ENCODE data around the gene AGPAT3. TPM values are rescaled to one million over a fixed set of nuclear protein-coding genes. Genes with fewer than 3 reads are reported as not detected.

The AGPAT3 gene
- total and polyA plus RNA-seq, 10 of the 15 experiments (the other 5 are each of a cell fraction or from before 2014, with no cell fraction given), result 1.2 to 110 (median 30.8) TPM

DNA sequence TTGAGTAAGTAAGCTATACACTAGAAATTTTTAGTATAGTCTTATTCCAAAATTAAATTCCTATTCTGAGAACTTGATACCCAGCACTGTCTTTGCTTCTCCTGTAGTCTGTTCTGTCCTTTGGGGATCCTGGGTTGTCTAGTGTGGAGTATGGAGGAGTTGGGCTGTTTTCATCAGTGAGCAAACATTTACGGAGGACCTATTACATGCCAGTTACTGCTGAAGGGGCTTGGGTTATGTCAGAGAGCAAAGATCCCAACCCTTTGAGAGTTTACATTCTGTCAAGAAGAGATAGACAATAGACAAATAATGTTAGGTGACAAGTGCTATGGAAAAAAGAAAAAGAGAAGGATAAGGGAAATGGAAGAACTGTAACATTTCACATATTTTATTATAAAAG is 156.0 kb downstream of the AGPAT3 start:
- H3K9ac ChIP-seq (ENCODE audit: control insufficient read depth, insufficient read depth, low read length), result no peak overlapping the region
- FAIRE-seq, result no peak
- H3K4me3 ChIP-seq, result no peak overlapping the region
- H3K27ac ChIP-seq (ENCODE audit: control insufficient read depth, insufficient read depth), result no peak overlapping the region
- in situ Hi-C loops (cut with MboI) (no loop called here), intact Hi-C loops (cut with micrococcal nuclease; ENCODE audit: unreplicated experiment) (no loop called here)
- no peak overlapping the region for H3K4me2 ChIP-seq (ENCODE audit: control insufficient read depth, insufficient read depth)
- no peak for ATAC-seq
- BruUV-seq (replicated peaks), result TSS peak; percentile 7
- DNase-seq (ENCODE audit: low read depth, low spot score), result no peak
- POLR2A ChIA-PET, result interaction anchor here (0.9 to 1.9 kb wide), 2 partner anchors 9 to 102 kb away, joined by 3 to 5 read pairs; partner anchors contain the start of gene TRAPPC10
- H3K36me3 ChIP-seq (ENCODE audit: control insufficient read depth in 2 of 2, insufficient read depth in 2 of 2, low read length in 1 of 2), result no peaks in the 10 kb centered on the region; a peak in 1 of 4 replicates
- H3K79me2 ChIP-seq (ENCODE audit: control insufficient read depth, insufficient read depth, low read length), result peaks cover 92% of the 10 kb centered on the region
- RAD21 ChIA-PET (ENCODE audit: unreplicated experiment), result no interaction called here
- peaks cover 20% of the 10 kb centered on the region for H3K4me1 ChIP-seq (ENCODE audit: control insufficient read depth, insufficient read depth, low read length)
- no peaks in the 10 kb centered on the region; the same call in 1 of the 2 replicates for H4K20me1 ChIP-seq (ENCODE audit: control insufficient read depth, insufficient read depth)
- H3K27me3 ChIP-seq (replicated peaks in 1 of 2; ENCODE audit: control insufficient read depth in 2 of 2, insufficient read depth in 2 of 2, low read length in 1 of 2), result no peaks in the 10 kb centered on the region
- H2AFZ ChIP-seq (ENCODE audit: control insufficient read depth, low read depth, low read length), result no peak overlapping the region
- SMC1A ChIA-PET (ENCODE audit: uncharacterized antibody, unreplicated experiment), result interaction anchor here (0.6 to 1.6 kb wide), 3 partner anchors 15 to 241 kb away, joined by 3 to 4 read pairs (median 3); no protein-coding TSS in a partner anchor
- CTCF ChIA-PET, result interaction anchor here (1.3 kb wide), 1 partner anchor 8 kb away, joined by 7 read pairs; no protein-coding TSS in a partner anchor
- no peaks in the 10 kb centered on the region for H3K9me3 ChIP-seq (replicated peaks; ENCODE audit: control insufficient read depth, insufficient read depth, low read length)
- 45% methylated on average over 1 of the region's 1 CpG for WGBS (ENCODE audit: insufficient coverage, insufficient replicate concordance, low lambda C conversion rate, missing lambda C conversion rate)
- TF ChIP-seq, protein P1, sequence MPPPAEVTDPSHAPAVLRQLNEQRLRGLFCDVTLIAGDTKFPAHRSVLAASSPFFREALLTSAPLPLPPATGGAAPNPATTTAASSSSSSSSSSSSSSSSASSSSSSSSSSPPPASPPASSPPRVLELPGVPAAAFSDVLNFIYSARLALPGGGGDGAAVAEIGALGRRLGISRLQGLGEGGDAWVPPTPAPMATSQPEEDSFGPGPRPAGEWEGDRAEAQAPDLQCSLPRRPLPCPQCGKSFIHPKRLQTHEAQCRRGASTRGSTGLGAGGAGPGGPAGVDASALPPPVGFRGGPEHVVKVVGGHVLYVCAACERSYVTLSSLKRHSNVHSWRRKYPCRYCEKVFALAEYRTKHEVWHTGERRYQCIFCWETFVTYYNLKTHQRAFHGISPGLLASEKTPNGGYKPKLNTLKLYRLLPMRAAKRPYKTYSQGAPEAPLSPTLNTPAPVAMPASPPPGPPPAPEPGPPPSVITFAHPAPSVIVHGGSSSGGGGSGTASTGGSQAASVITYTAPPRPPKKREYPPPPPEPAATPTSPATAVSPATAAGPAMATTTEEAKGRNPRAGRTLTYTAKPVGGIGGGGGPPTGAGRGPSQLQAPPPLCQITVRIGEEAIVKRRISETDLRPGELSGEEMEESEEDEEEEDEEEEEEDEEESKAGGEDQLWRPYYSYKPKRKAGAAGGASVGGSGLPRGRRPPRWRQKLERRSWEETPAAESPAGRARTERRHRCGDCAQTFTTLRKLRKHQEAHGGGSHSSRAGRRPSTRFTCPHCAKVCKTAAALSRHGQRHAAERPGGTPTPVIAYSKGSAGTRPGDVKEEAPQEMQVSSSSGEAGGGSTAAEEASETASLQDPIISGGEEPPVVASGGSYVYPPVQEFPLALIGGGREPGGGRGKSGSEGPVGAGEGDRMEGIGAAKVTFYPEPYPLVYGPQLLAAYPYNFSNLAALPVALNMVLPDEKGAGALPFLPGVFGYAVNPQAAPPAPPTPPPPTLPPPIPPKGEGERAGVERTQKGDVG (CRISPR knock-in tag; IDR thresholded peaks at IDR 0.05), result no peak
- TF ChIP-seq HDGF (IDR thresholded peaks at IDR 0.05) (no peak), HCFC1 (IDR thresholded peaks at IDR 0.05; ENCODE audit: low read length) (no peak), CREM (IDR thresholded peaks at IDR 0.05; ENCODE audit: low read depth) (no peak), EED (IDR thresholded peaks at IDR 0.05; ENCODE audit: low read depth) (no peak)
- TF ChIP-seq, protein P2, sequence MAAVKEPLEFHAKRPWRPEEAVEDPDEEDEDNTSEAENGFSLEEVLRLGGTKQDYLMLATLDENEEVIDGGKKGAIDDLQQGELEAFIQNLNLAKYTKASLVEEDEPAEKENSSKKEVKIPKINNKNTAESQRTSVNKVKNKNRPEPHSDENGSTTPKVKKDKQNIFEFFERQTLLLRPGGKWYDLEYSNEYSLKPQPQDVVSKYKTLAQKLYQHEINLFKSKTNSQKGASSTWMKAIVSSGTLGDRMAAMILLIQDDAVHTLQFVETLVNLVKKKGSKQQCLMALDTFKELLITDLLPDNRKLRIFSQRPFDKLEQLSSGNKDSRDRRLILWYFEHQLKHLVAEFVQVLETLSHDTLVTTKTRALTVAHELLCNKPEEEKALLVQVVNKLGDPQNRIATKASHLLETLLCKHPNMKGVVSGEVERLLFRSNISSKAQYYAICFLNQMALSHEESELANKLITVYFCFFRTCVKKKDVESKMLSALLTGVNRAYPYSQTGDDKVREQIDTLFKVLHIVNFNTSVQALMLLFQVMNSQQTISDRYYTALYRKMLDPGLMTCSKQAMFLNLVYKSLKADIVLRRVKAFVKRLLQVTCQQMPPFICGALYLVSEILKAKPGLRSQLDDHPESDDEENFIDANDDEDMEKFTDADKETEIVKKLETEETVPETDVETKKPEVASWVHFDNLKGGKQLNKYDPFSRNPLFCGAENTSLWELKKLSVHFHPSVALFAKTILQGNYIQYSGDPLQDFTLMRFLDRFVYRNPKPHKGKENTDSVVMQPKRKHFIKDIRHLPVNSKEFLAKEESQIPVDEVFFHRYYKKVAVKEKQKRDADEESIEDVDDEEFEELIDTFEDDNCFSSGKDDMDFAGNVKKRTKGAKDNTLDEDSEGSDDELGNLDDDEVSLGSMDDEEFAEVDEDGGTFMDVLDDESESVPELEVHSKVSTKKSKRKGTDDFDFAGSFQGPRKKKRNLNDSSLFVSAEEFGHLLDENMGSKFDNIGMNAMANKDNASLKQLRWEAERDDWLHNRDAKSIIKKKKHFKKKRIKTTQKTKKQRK (IDR thresholded peaks at IDR 0.05; ENCODE audit: low read depth, low read length), result no peak
- TF ChIP-seq, protein P3, sequence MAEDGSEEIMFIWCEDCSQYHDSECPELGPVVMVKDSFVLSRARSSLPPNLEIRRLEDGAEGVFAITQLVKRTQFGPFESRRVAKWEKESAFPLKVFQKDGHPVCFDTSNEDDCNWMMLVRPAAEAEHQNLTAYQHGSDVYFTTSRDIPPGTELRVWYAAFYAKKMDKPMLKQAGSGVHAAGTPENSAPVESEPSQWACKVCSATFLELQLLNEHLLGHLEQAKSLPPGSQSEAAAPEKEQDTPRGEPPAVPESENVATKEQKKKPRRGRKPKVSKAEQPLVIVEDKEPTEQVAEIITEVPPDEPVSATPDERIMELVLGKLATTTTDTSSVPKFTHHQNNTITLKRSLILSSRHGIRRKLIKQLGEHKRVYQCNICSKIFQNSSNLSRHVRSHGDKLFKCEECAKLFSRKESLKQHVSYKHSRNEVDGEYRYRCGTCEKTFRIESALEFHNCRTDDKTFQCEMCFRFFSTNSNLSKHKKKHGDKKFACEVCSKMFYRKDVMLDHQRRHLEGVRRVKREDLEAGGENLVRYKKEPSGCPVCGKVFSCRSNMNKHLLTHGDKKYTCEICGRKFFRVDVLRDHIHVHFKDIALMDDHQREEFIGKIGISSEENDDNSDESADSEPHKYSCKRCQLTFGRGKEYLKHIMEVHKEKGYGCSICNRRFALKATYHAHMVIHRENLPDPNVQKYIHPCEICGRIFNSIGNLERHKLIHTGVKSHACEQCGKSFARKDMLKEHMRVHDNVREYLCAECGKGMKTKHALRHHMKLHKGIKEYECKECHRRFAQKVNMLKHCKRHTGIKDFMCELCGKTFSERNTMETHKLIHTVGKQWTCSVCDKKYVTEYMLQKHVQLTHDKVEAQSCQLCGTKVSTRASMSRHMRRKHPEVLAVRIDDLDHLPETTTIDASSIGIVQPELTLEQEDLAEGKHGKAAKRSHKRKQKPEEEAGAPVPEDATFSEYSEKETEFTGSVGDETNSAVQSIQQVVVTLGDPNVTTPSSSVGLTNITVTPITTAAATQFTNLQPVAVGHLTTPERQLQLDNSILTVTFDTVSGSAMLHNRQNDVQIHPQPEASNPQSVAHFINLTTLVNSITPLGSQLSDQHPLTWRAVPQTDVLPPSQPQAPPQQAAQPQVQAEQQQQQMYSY (CRISPR knock-in tag; IDR thresholded peaks at IDR 0.05), result no peak
- TF ChIP-seq, protein P4, sequence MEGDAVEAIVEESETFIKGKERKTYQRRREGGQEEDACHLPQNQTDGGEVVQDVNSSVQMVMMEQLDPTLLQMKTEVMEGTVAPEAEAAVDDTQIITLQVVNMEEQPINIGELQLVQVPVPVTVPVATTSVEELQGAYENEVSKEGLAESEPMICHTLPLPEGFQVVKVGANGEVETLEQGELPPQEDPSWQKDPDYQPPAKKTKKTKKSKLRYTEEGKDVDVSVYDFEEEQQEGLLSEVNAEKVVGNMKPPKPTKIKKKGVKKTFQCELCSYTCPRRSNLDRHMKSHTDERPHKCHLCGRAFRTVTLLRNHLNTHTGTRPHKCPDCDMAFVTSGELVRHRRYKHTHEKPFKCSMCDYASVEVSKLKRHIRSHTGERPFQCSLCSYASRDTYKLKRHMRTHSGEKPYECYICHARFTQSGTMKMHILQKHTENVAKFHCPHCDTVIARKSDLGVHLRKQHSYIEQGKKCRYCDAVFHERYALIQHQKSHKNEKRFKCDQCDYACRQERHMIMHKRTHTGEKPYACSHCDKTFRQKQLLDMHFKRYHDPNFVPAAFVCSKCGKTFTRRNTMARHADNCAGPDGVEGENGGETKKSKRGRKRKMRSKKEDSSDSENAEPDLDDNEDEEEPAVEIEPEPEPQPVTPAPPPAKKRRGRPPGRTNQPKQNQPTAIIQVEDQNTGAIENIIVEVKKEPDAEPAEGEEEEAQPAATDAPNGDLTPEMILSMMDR (IDR thresholded peaks at IDR 0.05 in 2 of 3, conservative IDR thresholded peaks at IDR 0.05 in 1 of 3; ENCODE audit: control insufficient read depth in 2 of 3, extremely low read depth in 1 of 3, insufficient read depth in 1 of 3, low read depth in 3 of 3, low read length in 3 of 3), result no peak
